Measurements from ENCODE around the gene TRIB2.

The TRIB2 gene

DNA sequence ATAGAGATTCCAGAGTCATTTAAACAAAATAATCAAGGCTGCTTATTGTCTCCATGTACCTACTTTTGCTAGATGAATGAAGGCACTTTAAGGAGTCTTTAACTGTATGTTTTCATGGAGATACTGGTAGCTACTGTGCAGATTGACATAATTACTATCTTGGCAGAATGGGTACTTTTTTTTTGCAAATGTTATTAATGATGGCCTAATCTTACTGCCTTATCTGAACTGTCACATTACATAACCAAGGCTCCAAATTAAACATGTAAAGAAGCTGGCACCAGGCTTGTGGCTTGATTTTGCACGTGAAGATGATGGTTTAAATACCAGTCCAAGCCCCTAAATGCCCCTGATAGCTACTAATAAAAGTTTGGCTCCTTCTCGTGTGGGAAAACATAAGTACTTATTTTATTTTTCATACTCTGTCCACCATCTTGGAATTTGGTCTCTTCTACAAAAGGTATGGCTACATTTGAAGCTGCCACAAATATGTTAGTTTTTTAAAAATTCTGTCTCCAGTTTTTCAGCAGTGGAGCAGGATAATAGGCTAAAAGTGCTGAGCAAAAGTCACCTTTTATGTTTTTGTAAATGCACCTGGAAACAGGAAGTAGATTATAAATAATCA is 4.1 kb downstream of the TRIB2 start:
- DNase-seq: no peak

- DNase-seq: peak; percentile 65
Measured at GRCh38 chr2:12721566-12722446, 5.1 kb downstream of the TRIB2 start.

DNA sequence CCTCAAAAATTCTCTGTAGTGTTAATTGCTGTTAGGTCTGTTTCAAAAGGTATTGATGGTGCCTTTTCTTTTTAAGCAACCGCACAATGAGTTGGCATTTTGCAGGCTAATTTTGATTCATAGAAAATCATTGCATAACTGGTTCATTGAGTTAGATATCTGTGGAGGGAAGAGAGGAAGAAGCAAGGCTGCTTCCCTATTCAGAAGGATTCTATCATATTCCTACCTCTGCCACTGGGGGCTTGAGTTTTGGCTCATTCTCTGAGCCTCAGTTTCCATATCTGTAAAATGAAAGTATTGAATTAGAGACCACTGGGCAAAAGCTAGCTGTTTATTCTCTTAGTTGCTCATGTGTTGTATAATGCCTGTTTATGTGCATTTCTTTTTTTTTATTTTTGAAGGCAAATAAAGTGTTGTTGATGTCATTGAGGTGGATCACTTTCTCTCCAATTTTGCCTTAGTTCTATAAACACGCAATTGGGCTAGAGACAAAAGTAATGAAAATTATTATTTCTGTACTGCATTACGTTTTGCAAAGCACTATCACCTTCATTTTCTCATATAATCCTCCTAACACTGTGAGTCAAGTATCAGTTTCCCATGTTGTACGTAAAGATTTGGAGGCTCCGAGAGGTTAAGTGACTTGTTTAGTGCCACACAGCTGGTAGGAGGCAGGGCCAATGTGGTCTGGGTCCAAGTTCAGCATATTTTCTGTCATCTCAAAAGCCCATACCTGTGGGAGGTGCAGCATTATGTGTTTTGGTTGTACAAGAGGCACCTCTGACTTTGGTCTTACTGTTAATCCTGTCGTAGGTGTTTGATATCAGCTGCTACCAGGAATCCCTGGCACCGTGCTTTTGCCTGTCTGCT is 5.9 kb downstream of the TRIB2 start:
- DNase-seq: no peak

- no peak for DNase-seq
Measured at GRCh38 chr2:12723736-12724463, 7.2 kb downstream of the TRIB2 start.

DNA sequence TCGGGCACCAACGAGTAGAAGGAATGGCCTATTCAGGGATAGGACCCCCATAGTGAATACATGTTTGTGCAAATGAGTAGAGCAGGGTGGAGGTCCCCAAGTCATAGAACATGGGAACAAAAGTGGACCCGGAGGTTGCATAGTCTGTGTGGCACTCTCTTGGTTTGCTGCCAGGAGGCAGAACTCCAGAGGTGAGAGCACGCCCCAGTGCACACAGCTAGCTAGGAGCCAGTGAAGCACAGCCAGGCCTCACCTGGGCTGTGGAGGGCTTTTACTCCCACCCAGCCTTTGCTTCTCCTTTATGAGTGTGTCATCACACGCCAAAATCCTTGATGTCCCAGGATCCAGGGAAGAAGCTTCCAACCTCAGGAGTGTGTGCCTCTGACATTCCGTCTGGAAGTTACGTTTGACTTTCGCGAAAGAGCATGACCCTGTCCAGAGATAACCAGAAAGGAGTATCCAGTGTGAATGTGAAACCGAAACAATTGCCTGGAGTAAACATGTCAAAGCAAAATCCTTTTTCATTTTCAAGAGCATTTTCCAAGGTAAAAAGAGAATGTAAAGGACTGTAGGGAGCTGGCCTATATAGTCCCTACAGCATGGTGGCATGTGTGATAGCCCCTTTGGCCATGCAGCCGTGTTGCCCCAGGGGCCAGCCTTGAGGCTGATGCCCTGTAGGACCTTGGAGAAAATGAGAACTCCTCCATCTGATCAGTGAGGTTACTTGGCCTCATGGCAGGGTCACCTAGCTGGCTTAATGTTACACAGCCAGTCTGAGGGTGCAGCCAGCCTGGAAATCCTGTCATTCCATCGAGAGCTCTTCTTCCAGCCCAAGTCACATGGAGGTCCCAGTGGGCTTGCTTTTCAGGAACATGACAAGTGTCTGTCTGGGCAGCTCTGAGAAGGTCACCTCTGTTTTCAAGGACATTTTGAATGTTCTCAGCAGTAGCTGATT is 8.8 kb downstream of the TRIB2 start:
- DNase-seq: no peak

GRCh38 chr2:12726271-12726670 is 9.5 kb downstream of the TRIB2 start:
- no peak for DNase-seq

DNA sequence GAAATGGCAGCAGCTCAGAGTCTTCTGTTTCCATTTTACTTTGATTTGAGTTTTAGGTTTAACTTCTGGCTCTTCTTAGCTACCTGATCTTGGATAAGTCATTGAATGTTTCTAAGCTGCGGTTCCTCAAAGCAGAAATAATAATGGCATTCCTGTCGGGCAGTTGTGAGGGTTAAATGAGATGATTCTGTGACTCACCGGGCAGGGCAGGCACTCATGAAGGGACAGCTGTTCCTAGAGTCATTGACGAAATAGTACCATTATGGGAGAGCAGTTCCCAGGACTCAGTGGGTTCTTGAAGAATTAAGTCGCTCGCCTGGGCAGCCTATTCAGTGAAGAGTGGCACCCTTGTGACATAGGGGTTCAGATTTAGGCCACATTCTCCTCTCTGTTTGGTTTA is 10.3 kb downstream of the TRIB2 start:
- DNase-seq: no peak

- DNase-seq: no peak
Measured at GRCh38 chr2:12727641-12728040, 10.9 kb downstream of the TRIB2 start.

- DNase-seq: peak; percentile 84
Measured at GRCh38 chr2:12728221-12728777, 11.6 kb downstream of the TRIB2 start.

DNA sequence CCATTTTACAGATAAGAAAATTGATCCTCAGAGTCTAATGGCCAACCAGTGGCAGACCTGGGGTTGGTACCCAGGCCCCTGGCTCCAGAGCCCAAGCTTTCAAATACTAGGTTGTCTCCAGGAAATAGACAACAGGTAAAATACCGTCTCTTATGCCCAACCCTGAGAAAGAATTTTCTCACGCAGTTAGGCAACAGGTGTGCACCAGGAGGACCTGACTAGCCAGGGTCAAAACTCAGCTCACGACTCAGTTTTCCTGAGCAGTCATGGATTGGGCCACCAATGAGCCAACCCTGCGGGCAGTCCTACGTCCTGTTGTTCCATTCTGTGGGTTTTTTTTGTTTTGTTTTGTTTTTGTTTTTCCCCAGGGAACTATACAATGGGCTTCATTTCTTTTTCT is 13.5 kb downstream of the TRIB2 start:
- no peak for DNase-seq

DNA sequence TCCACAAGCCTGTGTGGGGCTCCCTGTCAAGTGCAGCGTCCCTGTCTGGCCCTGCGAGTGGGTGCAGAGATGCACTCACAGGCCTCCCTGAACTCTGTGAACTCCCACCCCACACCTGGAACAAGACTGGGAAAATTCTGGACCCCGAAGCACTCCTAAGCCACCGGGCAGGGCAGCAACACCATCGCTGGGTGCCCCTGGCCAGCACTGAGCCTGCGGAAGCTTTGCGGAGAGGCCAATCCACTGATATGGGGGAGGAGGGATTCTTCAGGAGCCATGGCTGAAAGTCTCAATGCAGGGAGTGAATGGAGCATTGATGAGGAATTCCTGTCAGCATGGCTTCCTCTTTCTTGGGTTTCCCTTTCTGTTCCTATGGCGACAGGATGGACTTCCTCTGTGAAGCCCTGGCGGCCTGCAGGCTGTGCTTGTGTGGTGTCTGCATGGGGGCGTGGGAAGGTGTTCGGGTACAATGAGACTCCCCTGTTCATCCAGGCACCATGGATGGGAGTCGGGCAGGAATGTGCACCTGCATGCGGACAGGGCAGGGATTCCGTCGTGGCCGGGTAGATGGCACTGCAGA is 15.1 kb downstream of the TRIB2 start:
- DNase-seq: no peak

GRCh38 chr2:12732651-12733050 is 15.9 kb downstream of the TRIB2 start:
- no peak for DNase-seq

DNA sequence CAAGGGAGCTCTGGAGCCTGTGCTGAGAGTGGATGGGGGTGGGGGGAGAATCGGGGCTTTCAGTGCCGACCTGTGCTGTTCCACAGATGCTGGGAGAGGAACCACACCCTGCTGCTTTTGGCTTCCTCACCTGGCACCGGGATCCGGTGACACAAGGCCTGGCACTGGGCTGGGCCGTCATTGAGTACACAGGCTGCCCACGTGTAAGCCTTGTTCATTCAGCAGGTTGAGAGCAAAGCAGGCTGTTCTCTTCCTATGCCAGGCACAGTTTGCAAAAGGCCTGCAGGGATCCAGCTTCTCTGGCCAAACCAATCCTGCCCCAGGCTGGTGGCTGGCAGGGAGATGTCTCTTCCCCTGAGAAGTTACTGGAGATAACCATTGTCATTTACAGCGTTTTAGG is 17.1 kb downstream of the TRIB2 start:
- DNase-seq: no peak

DNA sequence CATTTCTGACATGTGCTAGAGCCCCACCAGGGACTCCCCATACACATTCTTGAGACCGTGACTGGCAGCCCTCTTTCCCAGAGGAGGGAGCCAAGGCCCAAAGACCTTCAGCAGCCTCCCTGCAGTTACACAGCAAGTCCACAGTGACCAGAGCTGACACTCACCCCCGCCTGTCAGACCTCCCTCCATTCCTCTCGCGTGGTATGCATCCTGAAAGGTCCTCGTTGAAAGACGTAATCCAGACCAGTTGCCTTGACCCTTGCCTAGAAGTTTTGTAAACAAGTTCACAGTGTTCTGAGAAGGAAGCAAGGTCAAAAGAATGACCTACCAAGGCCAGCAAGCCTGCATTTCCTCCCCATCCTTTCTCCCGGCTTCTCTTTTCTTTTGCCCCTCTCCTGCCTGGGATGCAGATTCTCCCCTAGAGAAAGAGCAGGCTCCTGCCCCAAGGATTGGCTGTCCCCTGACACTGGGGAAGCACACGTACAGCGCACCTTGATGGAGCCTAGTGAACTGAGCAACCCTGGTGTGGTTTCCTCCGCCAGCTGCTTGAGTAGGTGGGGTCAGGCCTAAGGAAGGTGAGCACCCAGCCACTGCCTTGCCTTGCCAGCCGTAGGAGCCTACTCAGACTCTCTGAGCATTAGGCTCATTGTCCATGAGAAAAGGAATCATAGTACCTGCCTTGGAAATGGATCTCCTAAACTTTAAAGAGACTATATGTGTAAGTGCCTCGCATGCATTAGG is 18.3 kb downstream of the TRIB2 start:
- DNase-seq: no peak

- no peak for DNase-seq
Measured at GRCh38 chr2:12737297-12737696, 20.6 kb downstream of the TRIB2 start.

GRCh38 chr2:12737738-12738485 is 21.2 kb downstream of the TRIB2 start:
- DNase-seq: no peak

- no peak for DNase-seq
Measured at GRCh38 chr2:12739721-12740254, 23.1 kb downstream of the TRIB2 start.

DNA sequence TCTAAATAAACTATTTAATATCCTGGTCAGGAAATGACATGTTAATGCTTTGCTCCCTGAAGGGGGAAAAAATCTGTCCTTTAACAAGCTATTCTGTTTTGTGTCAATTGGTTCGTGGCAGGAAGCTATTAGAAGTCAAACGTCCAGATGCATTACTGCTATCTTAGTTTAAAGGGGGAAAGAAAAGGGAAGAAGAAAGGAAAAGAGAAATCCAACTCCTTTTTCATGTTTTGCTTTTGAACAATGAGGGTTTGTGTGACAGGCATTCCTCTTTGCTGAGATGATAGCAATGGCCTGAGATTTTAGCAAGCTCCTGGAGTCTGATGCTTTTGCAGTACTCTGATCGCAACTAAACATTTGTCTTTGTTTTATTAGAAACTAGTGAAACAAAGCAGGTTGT is 24.6 kb downstream of the TRIB2 start:
- no peak for DNase-seq

GRCh38 chr2:12742891-12743290 is 26.2 kb downstream of the TRIB2 start:
- no peak for DNase-seq
